ENCODE data around the gene ATL1.
"Not testable (repeated sequence)": the region's sequence is repeated elsewhere in the genome, so short reads cannot be mapped to it uniquely, and the experiment has no call there.

ATL1 gene

GRCh38 chr14:50659327-50659974 is 99.5 kb downstream of the ATL1 start:
- no peak for DNase-seq

DNA sequence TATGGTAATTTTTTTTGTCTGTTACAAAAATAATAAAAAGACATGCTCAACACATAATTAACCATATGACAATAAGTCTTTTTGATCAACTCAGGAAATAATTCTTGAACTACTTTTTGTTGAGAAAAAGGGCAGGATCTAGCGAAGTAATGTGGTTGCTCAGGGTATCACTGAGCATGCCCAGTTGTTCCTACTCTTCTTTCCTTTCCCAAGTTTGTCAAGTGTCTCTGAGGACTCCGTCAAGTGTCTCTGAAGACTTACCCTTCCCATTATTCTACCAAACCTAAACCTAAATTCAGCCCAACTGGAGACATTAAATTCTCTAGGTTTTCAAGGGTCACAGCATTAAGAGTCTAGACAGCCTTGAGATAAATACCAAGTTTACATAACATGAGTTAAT is 104.6 kb downstream of the ATL1 start:
- DNase-seq: not testable (repeated sequence)

GRCh38 chr14:50665300-50665699 is 105.4 kb downstream of the ATL1 start:
- DNase-seq: not testable (repeated sequence)

DNA sequence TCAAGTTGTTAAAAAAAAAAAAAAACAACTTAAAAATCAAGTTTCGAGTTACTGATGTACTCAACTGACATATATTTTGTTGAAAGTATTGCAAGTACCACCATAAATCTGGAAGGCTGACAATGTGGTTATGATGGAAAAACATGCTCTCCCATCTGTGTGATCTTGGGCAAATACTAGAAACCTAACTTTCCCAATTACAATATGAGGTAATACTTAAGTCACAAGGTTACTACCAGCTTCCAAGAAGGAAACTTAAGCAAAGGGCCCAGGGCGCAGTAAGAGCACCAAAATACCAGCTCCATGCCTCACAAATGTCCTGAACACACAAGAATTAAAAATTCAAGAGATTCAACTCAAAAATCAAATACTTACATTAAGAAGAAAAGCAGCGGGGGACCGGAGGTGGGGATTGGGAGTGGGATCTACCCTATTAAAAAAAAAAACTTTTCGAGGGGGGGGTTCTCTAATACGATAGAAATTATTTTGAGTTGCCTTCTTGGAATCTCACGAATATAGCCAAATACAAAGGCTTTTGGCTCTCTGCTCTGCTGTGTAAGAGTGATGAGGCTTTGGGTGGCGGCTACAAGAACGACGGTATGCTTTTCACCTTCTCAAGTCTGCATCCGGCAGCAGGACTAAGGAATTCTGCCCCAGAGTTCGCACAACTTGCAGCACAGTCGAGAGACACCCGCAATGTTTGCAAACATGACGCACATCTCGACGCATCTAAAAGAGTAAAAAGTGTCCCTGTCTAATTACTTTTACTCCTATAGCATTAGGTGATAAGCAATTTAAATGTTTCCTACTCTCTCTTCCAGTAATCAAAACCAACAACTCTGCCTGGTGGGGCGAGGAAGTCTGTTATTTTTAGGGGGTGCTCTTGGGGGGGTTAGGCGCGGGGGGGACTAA is 107.1 kb downstream of the ATL1 start:
- DNase-seq: no peak

- DNase-seq: no peak
Measured at GRCh38 chr14:50667684-50667995, 107.7 kb downstream of the ATL1 start.

DNA sequence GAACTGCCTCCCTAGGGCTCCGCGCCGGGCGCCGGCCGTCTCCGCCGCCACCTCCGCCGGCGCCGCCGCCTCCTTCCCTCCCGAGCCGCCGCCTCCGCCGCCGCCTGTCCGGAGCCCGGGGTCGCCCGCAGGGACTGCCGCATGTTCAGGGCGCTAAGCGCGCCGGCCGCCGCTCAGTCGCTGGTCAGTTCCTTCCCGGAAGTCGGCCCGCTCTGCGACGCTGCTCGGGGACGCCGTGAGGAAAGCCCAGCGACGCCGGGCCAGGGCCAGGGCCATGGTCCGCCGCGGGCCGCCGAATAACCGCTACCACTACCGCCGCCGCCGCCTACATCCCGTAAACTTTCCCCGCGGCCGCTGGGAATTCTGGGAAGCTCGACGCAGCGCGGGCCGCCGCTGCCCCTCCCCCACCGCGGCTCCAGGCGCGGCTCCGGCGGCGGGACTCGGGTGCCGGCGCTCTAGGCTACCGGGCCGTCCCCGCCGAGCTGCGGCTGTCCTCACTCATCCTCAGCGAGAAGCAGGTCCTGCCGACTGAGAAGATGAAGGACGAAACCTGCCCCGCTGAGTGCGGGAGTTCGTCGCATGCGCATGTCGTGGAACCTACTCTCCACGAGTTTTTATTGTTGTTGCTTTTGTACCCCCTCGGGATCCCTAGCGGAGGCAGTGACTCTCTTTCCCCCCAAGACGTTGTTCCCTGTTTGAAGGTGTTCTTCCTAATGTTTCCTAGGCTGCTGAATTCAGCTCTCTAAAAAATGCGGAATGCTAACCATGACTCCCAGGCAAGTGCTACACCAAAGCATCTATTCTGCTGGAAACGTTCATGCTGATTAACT is 108.3 kb downstream of the ATL1 start, which contains the start of gene SAV1:
TSS of gene SAV1 (minus strand) at position 311 of the 830 bp plus-strand sequence. CDS start 339 bp downstream, outside the sequence.
- no peak for DNase-seq

- DNase-seq: no peak
Measured at GRCh38 chr14:50668826-50669143, 108.8 kb downstream of the ATL1 start.

DNA sequence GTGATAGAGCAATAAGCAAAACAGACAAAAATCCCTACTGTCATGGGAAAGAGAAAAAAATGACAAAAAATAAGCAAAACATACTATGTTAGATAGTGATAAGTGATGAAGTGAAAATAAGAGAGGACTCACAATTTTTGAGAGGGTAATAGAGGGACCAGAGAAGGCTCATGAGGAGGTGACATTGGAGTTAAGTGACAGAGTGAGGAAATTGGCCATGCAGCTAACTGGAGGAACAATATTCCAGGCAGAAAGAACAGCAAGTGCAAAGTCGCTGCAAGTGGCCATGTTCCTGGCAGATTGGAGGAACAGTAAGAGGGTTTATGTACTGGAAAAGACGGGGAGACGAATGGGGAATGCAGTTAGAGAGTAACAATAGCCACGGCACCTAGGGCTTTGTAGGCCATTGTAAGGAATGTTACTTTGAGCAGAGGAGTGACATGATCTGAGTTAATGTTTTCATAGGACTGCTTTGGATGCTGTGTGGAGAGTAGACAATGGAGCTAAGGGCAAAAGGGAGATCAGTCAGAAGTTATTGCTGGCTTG is 109.6 kb downstream of the ATL1 start:
- no peak for DNase-seq

DNA sequence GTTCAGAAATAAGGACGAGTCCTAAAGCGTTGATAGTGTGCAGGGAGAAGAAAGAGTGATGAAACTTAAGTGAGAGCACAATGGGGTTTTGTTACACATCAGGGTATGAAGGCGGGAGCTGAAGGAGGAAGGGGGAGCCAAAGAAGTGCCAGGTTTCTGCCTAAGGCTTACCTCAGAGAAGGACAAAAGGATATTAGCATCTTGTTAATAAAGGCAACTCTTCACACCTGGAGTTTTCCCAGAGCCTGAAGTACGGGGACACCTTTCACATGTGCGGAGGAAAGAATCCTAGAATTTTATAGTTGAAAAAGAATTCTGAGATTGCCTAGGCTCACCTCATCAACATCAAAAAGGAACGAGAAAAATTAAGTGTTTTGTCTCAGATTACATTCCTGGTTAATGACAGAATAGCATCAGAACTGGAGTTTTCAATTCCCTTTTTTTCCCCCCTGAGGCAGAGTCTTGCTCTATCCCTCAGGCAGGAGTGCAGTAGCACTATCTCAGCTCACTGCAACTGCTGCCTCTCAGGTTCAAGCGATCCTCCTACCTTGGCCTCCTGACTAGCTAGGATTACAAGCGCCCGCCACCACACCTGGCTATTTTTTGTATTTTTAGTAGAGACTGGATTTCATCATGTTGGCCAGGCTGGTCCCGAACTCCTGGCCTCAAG is 110.4 kb downstream of the ATL1 start:
- no peak for DNase-seq

DNA sequence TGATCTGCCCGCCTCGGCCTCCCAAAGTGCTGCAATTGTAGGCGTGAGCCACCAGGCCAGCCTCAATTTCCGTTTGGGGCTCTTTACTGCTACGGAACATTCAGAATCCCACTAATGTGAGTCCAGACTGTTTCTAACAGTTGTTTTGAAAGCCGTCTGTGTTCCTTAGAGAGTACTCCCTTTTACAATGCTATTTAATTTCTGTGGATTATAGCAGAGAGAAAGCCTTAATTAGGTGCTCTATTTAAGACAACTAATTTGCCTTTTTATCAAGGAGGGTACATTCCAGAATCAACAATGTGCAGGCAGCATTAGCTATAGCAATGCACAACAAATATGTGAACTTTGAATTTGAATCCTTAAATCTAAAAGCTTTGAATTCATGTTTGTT is 110.9 kb downstream of the ATL1 start:
- no peak for DNase-seq

GRCh38 chr14:50675597-50675996 is 115.7 kb downstream of the ATL1 start:
- DNase-seq: no peak

GRCh38 chr14:50676814-50677516 is 117.0 kb downstream of the ATL1 start:
- DNase-seq: no peak

GRCh38 chr14:50677527-50678063 is 117.7 kb downstream of the ATL1 start:
- DNase-seq: no peak

DNA sequence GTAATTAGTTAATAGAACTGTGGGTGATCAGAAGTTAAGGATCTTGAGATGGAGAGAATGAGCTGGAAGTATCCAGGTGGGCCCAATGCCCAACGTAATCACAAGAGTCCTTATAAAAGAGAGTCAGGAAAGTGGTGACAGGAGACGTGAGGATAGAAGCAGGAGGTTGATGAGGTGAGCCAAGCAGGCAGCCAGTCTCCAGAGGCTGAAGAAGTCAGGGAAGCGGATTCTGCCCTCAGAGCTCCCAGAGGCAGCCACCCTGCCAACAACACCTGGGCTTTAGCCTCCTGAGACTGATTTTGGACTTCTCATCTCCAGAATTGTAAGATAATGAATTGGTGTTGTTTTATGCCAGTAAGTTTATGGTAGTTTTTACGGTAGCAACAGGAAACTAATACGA is 118.2 kb downstream of the ATL1 start:
- no peak for DNase-seq

- DNase-seq: no peak
Measured at GRCh38 chr14:50679674-50680073, 119.7 kb downstream of the ATL1 start.
